Spleen (tissue), 11 donors: ENCODE results near the gene CHMP4B. TPM values are rescaled to one million over a fixed set of nuclear protein-coding genes. Genes with fewer than 3 reads are reported as not detected.

Source experiments
- DNase-seq: peaks from one replicate; pipeline ENCODE4 v3.0.0-alpha.2; 2020
- H3K27ac ChIP-seq, 8 donors: fragments of 200-600 bp; sonication (generic) in 7 of 8; 1 replicate in 4 of 8; 2 replicates in 4 of 8; pipeline versions ENCODE4 v1.5.0 to v1.8.0; 2016 to 2021; ENCODE audit warnings: inconsistent platforms in 4 of 8, mild to moderate bottlenecking in 4 of 8, moderate library complexity in 1 of 8
- H3K27me3 ChIP-seq, 7 donors: fragments of 200-600 bp; sonication (generic) in 6 of 7; replicated peaks in 1 of 7; 1 replicate in 4 of 7; 2 replicates in 3 of 7; pipeline versions ENCODE4 v1.5.0 to v1.8.0; 2016 to 2021; ENCODE audit warnings: inconsistent platforms in 3 of 7, mild to moderate bottlenecking in 1 of 7
- H3K36me3 ChIP-seq, 6 donors: fragments of 200-600 bp; sonication (generic) in 5 of 6; 1 replicate in 4 of 6; 2 replicates in 2 of 6; pipeline versions ENCODE4 v1.5.0 to v1.8.0; 2016 to 2021; ENCODE audit warnings: inconsistent platforms in 2 of 6
- H3K4me1 ChIP-seq, 6 donors: fragments of 200-600 bp; sonication (generic) in 5 of 6; 1 replicate in 3 of 6; 2 replicates in 3 of 6; pipeline versions ENCODE4 v1.5.0 to v1.8.0; 2016 to 2021; ENCODE audit warnings: inconsistent platforms in 3 of 6
- H3K4me3 ChIP-seq, 8 donors: fragments of 200-600 bp; sonication (generic) in 7 of 8; 1 replicate in 4 of 8; 2 replicates in 4 of 8; pipeline versions ENCODE4 v1.5.0 to v1.8.0; 2016 to 2021; ENCODE audit warnings: inconsistent platforms in 4 of 8, mild to moderate bottlenecking in 4 of 8, moderate library complexity in 2 of 8
- H3K9me3 ChIP-seq, 8 donors: fragments of 200-600 bp; sonication (generic) in 7 of 8; 1 replicate in 4 of 8; 2 replicates in 4 of 8; pipeline versions ENCODE4 v1.5.0 to v1.8.0; 2016 to 2021; ENCODE audit warnings: inconsistent platforms in 4 of 8
- CTCF ChIP-seq, 11 experiments: fragments of 200-600 bp in 7 of 11; fragments of 450-650 bp in 4 of 11; sonication (generic) in 4 of 11; IDR thresholded peaks in 8 of 11; conservative IDR thresholded peaks in 3 of 11; 1 replicate in 7 of 11; 2 replicates in 4 of 11; pipeline versions ENCODE4 v1.4.0 to v1.8.0; 2016 to 2021; ENCODE audit warnings: antibody characterized with exemption in 11 of 11, inconsistent platforms in 4 of 11, mild to moderate bottlenecking in 1 of 11
- POLR2A ChIP-seq, 3 donors: fragments of 450-650 bp; IDR thresholded peaks; one replicate each; pipeline ENCODE4 v1.5.1; 2017; ENCODE audit warnings: antibody characterized with exemption in 3 of 3, mild to moderate bottlenecking in 1 of 3
- POLR2AphosphoS5 ChIP-seq, 3 donors: sonication (generic); formaldehyde crosslinking; IDR thresholded peaks; one replicate each; pipeline ENCODE4 v1.5.1; 2017; ENCODE audit warnings: antibody characterized with exemption in 3 of 3
- WGBS, 5 donors: extraction: QIAGEN DNeasy Blood & Tissue Kit in 3 of 5; methylation state at CpG; one replicate each; pipeline versions ENCODE4 v1.1.5 to v1.1.7; 2013 to 2018; 5-methylcytosine and 5-hydroxymethylcytosine counted together
- intact Hi-C: fragments of 100-400 bp; cut with DNase I; formaldehyde crosslinking; loops from one replicate; pipeline ENCODE4 v1.15.0; 2023; ENCODE audit warnings: low total_unique reads
- polyA plus RNA-seq, 3 donors: library from polyadenylated mRNA; stranded (reverse); fragments of 200-250 nt; gene quantifications; one replicate each; pipeline ENCODE4 v1.2.1, GENCODE V29; 2013
- total RNA-seq, 7 donors: library from RNA; depleted of rRNA in 3 of 7; stranded (reverse); fragments of >200 nt in 3 of 7; fragmentation: NEBNext Ultra II Directional in 4 of 7; extraction: Animal tissue kit (Norgen Biotek cat#: 25700) in 4 of 7; gene quantifications; one replicate each; pipeline versions ENCODE4 v1.1.0 to v1.2.1, GENCODE V29; 2016 to 2021
- donor health status: healthy with polysubstance abuse.
- donor health status: DM: no; HTN: no; CAD: no; lungs with moderate emphysema.
- donor health status: DM: no; HTN: no; CAD: no.
- donor health status: Bipolar disorder and iron deficiency.
- donor health status: healthy.
- donor health status: DM: no; HTN: no; CAD: no.
- donor health status: DM: yes; HTN: yes; CAD: no.

Gene CHMP4B
- total and polyA plus RNA-seq, 10 donors: 44.9 to 118 (median 74.7) TPM

GRCh38 chr20:33789109-33789857 lies 21.9 kb upstream of the CHMP4B start:
- H3K27ac ChIP-seq: peak overlapping the region in 3 of 8 donors; percentile 14 to 53 (median 41)
- DNase-seq: no peak
- intact Hi-C loops: no loop called here
- WGBS, 5 donors: 76 to 87% (median 85%) methylated on average over 11 of the region's 11 CpGs
- no peaks in the 10 kb centered on the region for H3K27me3 ChIP-seq
- peaks cover 0 to 37% (median 11%) of the 10 kb centered on the region in 6 donors for H3K36me3 ChIP-seq
- no peaks in the 10 kb centered on the region for H3K9me3 ChIP-seq
- H3K4me3 ChIP-seq: no peak overlapping the region
- peaks cover 8 to 64% (median 27%) of the 10 kb centered on the region in 6 donors for H3K4me1 ChIP-seq
- TF ChIP-seq POLR2AphosphoS5 (IDR thresholded peaks at IDR 0.05): no peak
- TF ChIP-seq CTCF (IDR thresholded peaks at IDR 0.05 in 8 of 11, conservative IDR thresholded peaks at IDR 0.05 in 3 of 11): no peak
- TF ChIP-seq POLR2A (IDR thresholded peaks at IDR 0.05): no peak

GRCh38 chr20:33789858-33790182 lies 21.3 kb upstream of the CHMP4B start:
- H3K4me1 ChIP-seq: peaks cover 8 to 58% (median 27%) of the 10 kb centered on the region in 6 donors
- no peak overlapping the region for H3K4me3 ChIP-seq
- intact Hi-C loops: no loop called here
- H3K36me3 ChIP-seq: peaks cover 0 to 37% (median 11%) of the 10 kb centered on the region in 6 donors
- no peaks in the 10 kb centered on the region for H3K9me3 ChIP-seq
- TF ChIP-seq CTCF (IDR thresholded peaks at IDR 0.05 in 8 of 11, conservative IDR thresholded peaks at IDR 0.05 in 3 of 11): no peak
- no peak for TF ChIP-seq POLR2A (IDR thresholded peaks at IDR 0.05)
- no peak for TF ChIP-seq POLR2AphosphoS5 (IDR thresholded peaks at IDR 0.05)
- DNase-seq: no peak
- WGBS, 5 donors: 74 to 87% (median 86%) methylated on average over 5 of the region's 5 CpGs
- peak overlapping the region in 1 of 8 donors; percentile 41 for H3K27ac ChIP-seq
- no peaks in the 10 kb centered on the region for H3K27me3 ChIP-seq

GRCh38 chr20:33790566-33790965 lies 20.6 kb upstream of the CHMP4B start:
- Histone ChIP-seq H3K4me3 (no peak overlapping the region), H3K36me3 (peaks cover 0 to 37% (median 11%) of the 10 kb centered on the region in 6 donors), H3K4me1 (peaks cover 8 to 51% (median 25%) of the 10 kb centered on the region in 6 donors), H3K27ac (no peak overlapping the region), H3K27me3 (no peaks in the 10 kb centered on the region), H3K9me3 (no peaks in the 10 kb centered on the region)
- no peak for DNase-seq
- intact Hi-C loops: no loop called here
- TF ChIP-seq POLR2AphosphoS5 (IDR thresholded peaks at IDR 0.05): no peak
- TF ChIP-seq CTCF (IDR thresholded peaks at IDR 0.05 in 8 of 11, conservative IDR thresholded peaks at IDR 0.05 in 3 of 11): no peak
- no peak for TF ChIP-seq POLR2A (IDR thresholded peaks at IDR 0.05)
- 86 to 97% (median 93%) methylated on average over 11 of the region's 11 CpGs for WGBS, 5 donors

- Histone ChIP-seq H3K36me3 (peaks cover 0 to 37% (median 11%) of the 10 kb centered on the region in 6 donors), H3K4me1 (peaks cover 8 to 46% (median 23%) of the 10 kb centered on the region in 6 donors), H3K4me3 (no peak overlapping the region), H3K9me3 (no peaks in the 10 kb centered on the region), H3K27ac (no peak overlapping the region), H3K27me3 (no peaks in the 10 kb centered on the region)
- TF ChIP-seq POLR2A (IDR thresholded peaks at IDR 0.05): no peak
- no peak for TF ChIP-seq POLR2AphosphoS5 (IDR thresholded peaks at IDR 0.05)
- no peak for TF ChIP-seq CTCF (IDR thresholded peaks at IDR 0.05 in 8 of 11, conservative IDR thresholded peaks at IDR 0.05 in 3 of 11)
- intact Hi-C loops: no loop called here
- 97 to 98% (median 97%) methylated on average over 17 to 31 of the region's 31 CpGs for WGBS, 5 donors
- no peak for DNase-seq
Observed at GRCh38 chr20:33791021-33791420, 20.1 kb upstream of the CHMP4B start.
